Upper lobe of left lung (tissue), 6 donors: ENCODE results near the gene NOS1AP. TPM values are rescaled to one million over a fixed set of nuclear protein-coding genes. Genes with fewer than 3 reads are reported as not detected.

ENCODE experiments used
- ATAC-seq, 2 donors: fragments of 200-7000 bp; cut with Tn5 transposase; one replicate each; pipeline ENCODE4 v1.9.1; 2022; ENCODE audit warnings: mild to moderate bottlenecking in 2 of 2, moderate library complexity in 2 of 2; ENCODE audit not compliant: low FRiP score in 2 of 2
- DNase-seq, 2 donors: peaks; one replicate each; pipeline ENCODE4 v3.0.0-alpha.2; 2019 to 2020
- H3K27ac ChIP-seq, 4 donors: fragments of 200-600 bp; sonication (generic); one replicate each; pipeline ENCODE4 v1.5.1; 2016 to 2019
- H3K27me3 ChIP-seq, 4 donors: fragments of 200-600 bp; sonication (generic); one replicate each; pipeline ENCODE4 v1.5.1; 2017 to 2019
- H3K36me3 ChIP-seq, 4 donors: fragments of 200-600 bp; sonication (generic); one replicate each; pipeline ENCODE4 v1.5.1; 2016 to 2019
- H3K4me1 ChIP-seq, 4 donors: fragments of 200-600 bp; sonication (generic); one replicate each; pipeline ENCODE4 v1.5.1; 2018 to 2019
- H3K4me3 ChIP-seq, 4 donors: fragments of 200-600 bp; sonication (generic); one replicate each; pipeline ENCODE4 v1.5.1; 2017 to 2019; ENCODE audit warnings: mild to moderate bottlenecking in 2 of 4, moderate library complexity in 1 of 4
- H3K9me3 ChIP-seq, 4 donors: fragments of 200-600 bp; sonication (generic); one replicate each; pipeline ENCODE4 v1.5.1; 2018 to 2019
- CTCF ChIP-seq, 6 experiments: fragments of 450-650 bp in 4 of 6; fragments of 200-600 bp in 2 of 6; sonication (generic) in 2 of 6; IDR thresholded peaks; one replicate each; pipeline ENCODE4 v1.5.1; 2016 to 2019; ENCODE audit warnings: antibody characterized with exemption in 6 of 6
- EP300 ChIP-seq, 4 donors: sonication (generic); formaldehyde crosslinking; IDR thresholded peaks; one replicate each; pipeline ENCODE4 v1.5.1; 2017; ENCODE audit warnings: antibody characterized with exemption in 4 of 4, control low read depth in 2 of 4
- POLR2A ChIP-seq, 4 donors: fragments of 450-650 bp; IDR thresholded peaks; one replicate each; pipeline ENCODE4 v1.5.1; 2016 to 2017; ENCODE audit warnings: antibody characterized with exemption in 4 of 4, mild to moderate bottlenecking in 2 of 4
- POLR2AphosphoS5 ChIP-seq, 2 donors: sonication (generic); formaldehyde crosslinking; IDR thresholded peaks; one replicate each; pipeline ENCODE4 v1.5.1; 2017; ENCODE audit warnings: antibody characterized with exemption in 2 of 2
- WGBS, 2 donors: methylation state at CpG; one replicate each; pipeline ENCODE4 v1.1.5; 2017 to 2018; 5-methylcytosine and 5-hydroxymethylcytosine counted together
- total RNA-seq, 6 donors: library from RNA; depleted of rRNA in 4 of 6; stranded (reverse); fragments of >200 nt in 4 of 6; gene quantifications; one replicate each; pipeline versions ENCODE4 v1.1.0 to v1.2.1, GENCODE V29; 2016 to 2021
- donor health status: DM: no; HTN: no; CAD: no; lungs with moderate emphysema.
- donor health status: DM: no; HTN: yes; CAD: no; lungs with severe emphysema.

NOS1AP gene
- total RNA-seq, 6 donors from 2014 or later: 5.3 to 16.4 (median 6.5) TPM

GRCh38 chr1:162380061-162380846 is 310.8 kb downstream of the NOS1AP start:
- DNase-seq: peak; percentile 3 to 8
- H3K27ac ChIP-seq: no peak overlapping the region
- 88 to 90% methylated on average over 5 to 6 of the region's 6 CpGs for WGBS, 2 donors

GRCh38 chr1:162381383-162381782 is 311.9 kb downstream of the NOS1AP start, which contains the start of gene C1orf226:
Gene C1orf226, plus strand, starts transcription at chr1:162381728. Its CDS starts 174 bp downstream, at chr1:162381902.
- ATAC-seq (peak; percentile 38 to 62), DNase-seq (peak in 1 of 2 donors; percentile 40)
- Histone ChIP-seq H3K36me3 (no peaks in the 10 kb centered on the region), H3K27ac (peak within 1 kb of the TSS; percentile 6 to 70 (median 44)), H3K4me1 (peaks cover 0 to 7% (median 3%) of the 10 kb centered on the region in 4 donors), H3K9me3 (no peaks in the 10 kb centered on the region), H3K27me3 (no peaks in the 10 kb centered on the region), H3K4me3 (no peak within 1 kb of the TSS)
- 62 to 69% methylated on average over 3 of the region's 3 CpGs for WGBS, 2 donors
- TF ChIP-seq POLR2AphosphoS5 (IDR thresholded peaks at IDR 0.05) (peak in 1 of 2 donors; percentile 38), POLR2A (IDR thresholded peaks at IDR 0.05) (no peak), CTCF (IDR thresholded peaks at IDR 0.05) (no peak), EP300 (IDR thresholded peaks at IDR 0.05) (peak in 2 of 4 donors; percentile 51 to 69)

More at GRCh38 chr1:162380061-162380846, 310.8 kb downstream of the NOS1AP start:
- Histone ChIP-seq H3K4me1 (peaks cover 0 to 7% (median 3%) of the 10 kb centered on the region in 4 donors), H3K27me3 (no peaks in the 10 kb centered on the region), H3K9me3 (no peaks in the 10 kb centered on the region), H3K36me3 (no peaks in the 10 kb centered on the region), H3K4me3 (no peak overlapping the region)
- no peak for ATAC-seq
- TF ChIP-seq POLR2AphosphoS5 (IDR thresholded peaks at IDR 0.05): no peak
- no peak for TF ChIP-seq POLR2A (IDR thresholded peaks at IDR 0.05)
- TF ChIP-seq EP300 (IDR thresholded peaks at IDR 0.05): no peak
- TF ChIP-seq CTCF (IDR thresholded peaks at IDR 0.05): no peak

- no peak for ATAC-seq
- no peak for TF ChIP-seq CTCF (IDR thresholded peaks at IDR 0.05)
- TF ChIP-seq EP300 (IDR thresholded peaks at IDR 0.05): no peak
- no peak for TF ChIP-seq POLR2A (IDR thresholded peaks at IDR 0.05)
- TF ChIP-seq POLR2AphosphoS5 (IDR thresholded peaks at IDR 0.05): no peak
Measured at GRCh38 chr1:162381941-162382750, 312.7 kb downstream of the NOS1AP start.

GRCh38 chr1:162383091-162383490 is 313.6 kb downstream of the NOS1AP start:
- 89 to 92% methylated on average over 6 of the region's 6 CpGs for WGBS, 2 donors
- Histone ChIP-seq H3K36me3 (no peaks in the 10 kb centered on the region), H3K27me3 (no peaks in the 10 kb centered on the region), H3K4me3 (no peak overlapping the region), H3K4me1 (peaks cover 0 to 7% (median 3%) of the 10 kb centered on the region in 4 donors), H3K27ac (no peak overlapping the region), H3K9me3 (no peaks in the 10 kb centered on the region)
- peak in 1 of 2 donors; percentile 27 for DNase-seq
- ATAC-seq: no peak
- TF ChIP-seq EP300 (IDR thresholded peaks at IDR 0.05) (no peak), CTCF (IDR thresholded peaks at IDR 0.05) (no peak), POLR2A (IDR thresholded peaks at IDR 0.05) (no peak), POLR2AphosphoS5 (IDR thresholded peaks at IDR 0.05) (no peak)

More at GRCh38 chr1:162381941-162382750, 312.7 kb downstream of the NOS1AP start:
- no peaks in the 10 kb centered on the region for H3K27me3 ChIP-seq
- H3K9me3 ChIP-seq: no peaks in the 10 kb centered on the region
- H3K36me3 ChIP-seq: no peaks in the 10 kb centered on the region
- 87 to 98% methylated on average over 7 to 13 of the region's 13 CpGs for WGBS, 2 donors
- no peak overlapping the region for H3K4me3 ChIP-seq
- DNase-seq: peak in 1 of 2 donors; percentile 44
- peak overlapping the region; percentile 6 to 70 (median 44) for H3K27ac ChIP-seq
- peaks cover 0 to 7% (median 3%) of the 10 kb centered on the region in 4 donors for H3K4me1 ChIP-seq
